ENCODE measurements around the gene TBC1D21. TPM values are rescaled to one million over a fixed set of nuclear protein-coding genes. Genes with fewer than 3 reads are reported as not detected.
A peak's percentile ranks its signal among the peaks of the same experiment; 100 is the strongest.

TBC1D21 gene
- total RNA-seq, 1 experiment from 2014 or later = not detected

- no peak for DNase-seq
- no peaks in the 10 kb centered on the region for H3K27me3 ChIP-seq (ENCODE audit: insufficient read depth, low read length)
- H2AK5ac ChIP-seq (ENCODE audit: insufficient read length, low read length) = no peak overlapping the region
- Mint-ChIP-seq H3K27me3 (ENCODE audit: low read depth) (peaks cover 12% of the 10 kb centered on the region), H3K4me3 (no peak overlapping the region), H3K27ac (peak overlapping the region in 1 of 3 experiments; percentile 34; a peak in 1 of 7 replicates), H3K4me1 (peaks cover 10 to 13% of the 10 kb centered on the region in 2 experiments), H3K9me3 (peaks cover 0 to 9% of the 10 kb centered on the region in 2 experiments; a peak in 4 of 5 replicates), H3K36me3 (ENCODE audit: insufficient read depth in 1 of 3, low read depth in 3 of 3) (peaks cover 0 to 6% (median 5%) of the 10 kb centered on the region in 3 experiments; a peak in 2 of 7 replicates)
- H2BK20ac ChIP-seq (ENCODE audit: low read depth, low read length, poor library complexity, severe bottlenecking) = no peak overlapping the region
- H4K8ac ChIP-seq (replicated peaks; ENCODE audit: insufficient read length, low read depth, low read length) = no peak overlapping the region
- no peak overlapping the region for H2AFZ ChIP-seq (ENCODE audit: low read length)
- no peak overlapping the region for H2BK12ac ChIP-seq (ENCODE audit: insufficient read length, low read depth, low read length)
- no peak overlapping the region for H4K5ac ChIP-seq (ENCODE audit: insufficient read length, low read depth, low read length)
- no peak overlapping the region for H3K9ac ChIP-seq (ENCODE audit: extremely low read depth, insufficient read length, low read length)
- no peak overlapping the region for H2BK5ac ChIP-seq (ENCODE audit: insufficient read length, low read length)
- no peak overlapping the region for H3K14ac ChIP-seq (ENCODE audit: insufficient read depth, low read length)
- H3K4me1 ChIP-seq (ENCODE audit: insufficient read depth, low read length) = no peaks in the 10 kb centered on the region
- H3K4ac ChIP-seq (ENCODE audit: low read depth, low read length) = no peak overlapping the region
- peaks cover 5% of the 10 kb centered on the region for H3K9me3 ChIP-seq (ENCODE audit: control insufficient read depth, low read depth, low read length)
- H4K91ac ChIP-seq (ENCODE audit: insufficient read length, low read depth, low read length) = no peak overlapping the region
- H3K4me2 ChIP-seq (ENCODE audit: insufficient read depth, insufficient read length, low read length) = no peak overlapping the region
- H4K20me1 ChIP-seq (ENCODE audit: control insufficient read depth, insufficient read depth, insufficient read length) = no peaks in the 10 kb centered on the region
- no peak overlapping the region for H2BK15ac ChIP-seq (ENCODE audit: low read depth, low read length)
- no peak overlapping the region for H3K23ac ChIP-seq (ENCODE audit: insufficient read length, low read depth, low read length)
- TF ChIP-seq CTCF (conservative IDR thresholded peaks at IDR 0.05) = no peak
- H3K23me2 ChIP-seq (ENCODE audit: insufficient read length, low read depth, low read length, poor library complexity, severe bottlenecking) = no peaks in the 10 kb centered on the region
- H3K79me2 ChIP-seq (ENCODE audit: insufficient read depth, low read length) = no peaks in the 10 kb centered on the region
- no peak overlapping the region for H2BK120ac ChIP-seq (ENCODE audit: low read depth, low read length, poor library complexity, severe bottlenecking)
- H3K79me1 ChIP-seq (ENCODE audit: insufficient read depth, low read depth, low read length, poor library complexity, severe bottlenecking) = no peaks in the 10 kb centered on the region
- H3K27ac ChIP-seq (ENCODE audit: insufficient read length, low read depth, low read length) = no peak overlapping the region
- no peak overlapping the region for H3K56ac ChIP-seq (ENCODE audit: insufficient read length, low read depth, low read length)
- WGBS (ENCODE audit: extremely low coverage, insufficient read length, low lambda C conversion rate) = no CpG with 5 or more reads among the region's 12 CpGs
- no peak overlapping the region for H3K18ac ChIP-seq (ENCODE audit: insufficient read length, low read depth, low read length)
- no peak overlapping the region for H3T11ph ChIP-seq (ENCODE audit: low read length)
These were observed 20.9 kb downstream of the TBC1D21 start for GRCh38 chr15:73894133-73894814.

Data from H9 (cell line).